ENCODE measurements around the gene ZSCAN22. TPM values are rescaled to one million over a fixed set of nuclear protein-coding genes. Genes with fewer than 3 reads are reported as not detected.
A peak's percentile ranks its signal among the peaks of the same experiment; 100 is the strongest.

Gene ZSCAN22
- total RNA-seq, 2 donors from 2014 or later: 3.8 TPM

GRCh38 chr19:58385891-58386575 is 59.2 kb downstream of the ZSCAN22 start:
- WGBS, 2 experiments (ENCODE audit: insufficient coverage in 1 of 2, insufficient read length in 1 of 2): 15 to 20% methylated on average over 27 to 35 of the region's 36 CpGs
- DNase-seq: peak; percentile 56

GRCh38 chr19:58386576-58387337 is 60.0 kb downstream of the ZSCAN22 start, which contains the start of gene RPS5:
Gene RPS5 (plus strand): TSS chr19:58387269. CDS start chr19:58388138, 869 bp downstream.
- Mint-ChIP-seq H3K36me3 (ENCODE audit: low read depth) (peaks cover 27% of the 10 kb centered on the region), H3K27ac (peak within 1 kb of the TSS; percentile 97), H3K4me1 (peaks cover 18% of the 10 kb centered on the region), H3K27me3 (ENCODE audit: insufficient read depth) (no peaks in the 10 kb centered on the region), H3K4me3 (peak within 1 kb of the TSS; percentile 96), H3K9me3 (no peaks in the 10 kb centered on the region)
- 0 to 1% methylated on average over 37 to 64 of the region's 64 CpGs for WGBS, 2 experiments (ENCODE audit: insufficient coverage in 1 of 2, insufficient read length in 1 of 2)
- no peak for TF ChIP-seq CTCF (conservative IDR thresholded peaks at IDR 0.05)
- Histone ChIP-seq H3K4me3 (ENCODE audit: low read length) (peak within 1 kb of the TSS; percentile 99), H3K27ac (ENCODE audit: low read depth, low read length) (peak within 1 kb of the TSS; percentile 98), H3K9me3 (ENCODE audit: control insufficient read depth, low read length) (no peaks in the 10 kb centered on the region), H3K4me1 (ENCODE audit: control insufficient read depth, insufficient read depth, low read length) (peaks cover 13% of the 10 kb centered on the region), H3K36me3 (ENCODE audit: control insufficient read depth, insufficient read depth, low read length) (peaks cover 36% of the 10 kb centered on the region), H3K27me3 (ENCODE audit: control insufficient read depth, insufficient read depth, low read length, poor library complexity, severe bottlenecking) (no peaks in the 10 kb centered on the region), H3K9ac (ENCODE audit: extremely low read depth, low read length, poor library complexity, severe bottlenecking) (peak within 1 kb of the TSS; percentile 91)
- DNase-seq: peak; percentile 97

More at GRCh38 chr19:58385891-58386575, 59.2 kb downstream of the ZSCAN22 start:
- peaks cover 24% of the 10 kb centered on the region for H3K36me3 Mint-ChIP-seq (ENCODE audit: low read depth)
- peaks cover 13% of the 10 kb centered on the region for H3K4me1 ChIP-seq (ENCODE audit: control insufficient read depth, insufficient read depth, low read length)
- no peaks in the 10 kb centered on the region for H3K27me3 Mint-ChIP-seq (ENCODE audit: insufficient read depth)
- no peak for TF ChIP-seq CTCF (conservative IDR thresholded peaks at IDR 0.05)
- H3K4me3 ChIP-seq (ENCODE audit: low read length): peak overlapping the region; percentile 99
- H3K27ac ChIP-seq (ENCODE audit: low read depth, low read length): peak overlapping the region; percentile 98
- H3K9ac ChIP-seq (ENCODE audit: extremely low read depth, low read length, poor library complexity, severe bottlenecking): peak overlapping the region; percentile 91
- H3K9me3 ChIP-seq (ENCODE audit: control insufficient read depth, low read length): no peaks in the 10 kb centered on the region
- H3K27ac Mint-ChIP-seq: peak overlapping the region; percentile 97
- H3K9me3 Mint-ChIP-seq: no peaks in the 10 kb centered on the region
- peaks cover 18% of the 10 kb centered on the region for H3K4me1 Mint-ChIP-seq
- no peaks in the 10 kb centered on the region for H3K27me3 ChIP-seq (ENCODE audit: control insufficient read depth, insufficient read depth, low read length, poor library complexity, severe bottlenecking)
- peak overlapping the region; percentile 96 for H3K4me3 Mint-ChIP-seq
- peaks cover 29% of the 10 kb centered on the region for H3K36me3 ChIP-seq (ENCODE audit: control insufficient read depth, insufficient read depth, low read length)

GRCh38 chr19:58387338-58388174 is 60.8 kb downstream of the ZSCAN22 start:
- Histone ChIP-seq H3K4me3 (ENCODE audit: low read length) (peak overlapping the region; percentile 99), H3K9ac (ENCODE audit: extremely low read depth, low read length, poor library complexity, severe bottlenecking) (peak overlapping the region; percentile 91), H3K36me3 (ENCODE audit: control insufficient read depth, insufficient read depth, low read length) (peaks cover 42% of the 10 kb centered on the region), H3K27ac (ENCODE audit: low read depth, low read length) (peak overlapping the region; percentile 8), H3K27me3 (ENCODE audit: control insufficient read depth, insufficient read depth, low read length, poor library complexity, severe bottlenecking) (no peaks in the 10 kb centered on the region), H3K9me3 (ENCODE audit: control insufficient read depth, low read length) (no peaks in the 10 kb centered on the region), H3K4me1 (ENCODE audit: control insufficient read depth, insufficient read depth, low read length) (peaks cover 13% of the 10 kb centered on the region)
- WGBS, 2 experiments (ENCODE audit: insufficient coverage in 1 of 2, insufficient read length in 1 of 2): 9 to 10% methylated on average over 21 to 39 of the region's 39 CpGs
- Mint-ChIP-seq H3K27me3 (ENCODE audit: insufficient read depth) (no peaks in the 10 kb centered on the region), H3K27ac (peak overlapping the region; percentile 97), H3K36me3 (ENCODE audit: low read depth) (peaks cover 31% of the 10 kb centered on the region), H3K9me3 (no peaks in the 10 kb centered on the region), H3K4me3 (peak overlapping the region; percentile 96), H3K4me1 (peaks cover 18% of the 10 kb centered on the region)
- no peak for TF ChIP-seq CTCF (conservative IDR thresholded peaks at IDR 0.05)
- DNase-seq: peak; percentile 58

All from endodermal cell (in vitro differentiated cells).